Stomach (tissue), 9 donors: ENCODE data around the gene REEP2. TPM values are rescaled to one million over a fixed set of nuclear protein-coding genes. Genes with fewer than 3 reads are reported as not detected.
A peak's percentile ranks its signal among the peaks of the same experiment; 100 is the strongest.

Experiments used
- DNase-seq, 2 donors: peaks; one replicate each; pipeline versions ENCODE4 v3.0.0 to v3.0.0-alpha.2; 2013 to 2019
- H3K27ac ChIP-seq, 5 donors: fragments of 200-600 bp in 4 of 5; sonication (generic) in 4 of 5; one replicate each; pipeline ENCODE4 v1.5.1; 2013 to 2019; ENCODE audit warnings: mild to moderate bottlenecking in 1 of 5, moderate library complexity in 1 of 5
- H3K27me3 ChIP-seq, 3 donors: fragments of 200-600 bp; sonication (generic); one replicate each; pipeline ENCODE4 v1.5.1; 2017 to 2019; ENCODE audit warnings: mixed run types in 1 of 3
- H3K36me3 ChIP-seq, 4 donors: fragments of 200-600 bp; sonication (generic); 1 replicate in 3 of 4; 2 replicates in 1 of 4; pipeline ENCODE4 v1.5.1; 2016 to 2019
- H3K4me1 ChIP-seq, 4 donors: fragments of 200-600 bp; sonication (generic); one replicate each; pipeline ENCODE4 v1.5.1; 2016 to 2019
- H3K4me3 ChIP-seq, 4 donors: fragments of 200-600 bp; sonication (generic) in 3 of 4; one replicate each; pipeline ENCODE4 v1.5.1; 2016 to 2019; ENCODE audit warnings: mild to moderate bottlenecking in 1 of 4
- H3K9me3 ChIP-seq, 4 donors: fragments of 200-600 bp; sonication (generic); one replicate each; pipeline ENCODE4 v1.5.1; 2016 to 2019
- CTCF ChIP-seq, 7 experiments: fragments of 450-650 bp in 4 of 7; fragments of 200-600 bp in 3 of 7; sonication (generic) in 3 of 7; IDR thresholded peaks; one replicate each; pipeline ENCODE4 v1.5.1; 2016 to 2019; ENCODE audit warnings: antibody characterized with exemption in 7 of 7, control low read depth in 2 of 7, mild to moderate bottlenecking in 1 of 7
- EP300 ChIP-seq: sonication (generic); formaldehyde crosslinking; IDR thresholded peaks from one replicate; pipeline ENCODE4 v1.6.1; 2017; ENCODE audit warnings: antibody characterized with exemption
- POLR2A ChIP-seq, 4 donors: fragments of 450-650 bp; IDR thresholded peaks; one replicate each; pipeline ENCODE4 v1.6.1; 2016; ENCODE audit warnings: antibody characterized with exemption in 4 of 4, control low read depth in 2 of 4, mild to moderate bottlenecking in 1 of 4, moderate library complexity in 1 of 4
- POLR2AphosphoS5 ChIP-seq, 3 donors: sonication (generic); formaldehyde crosslinking; IDR thresholded peaks; one replicate each; pipeline ENCODE4 v1.6.1; 2016; ENCODE audit warnings: antibody characterized with exemption in 3 of 3
- WGBS, 5 donors: extraction: QIAGEN DNeasy Blood & Tissue Kit in 3 of 5; methylation state at CpG; one replicate each; pipeline versions ENCODE4 v1.1.5 to v1.1.7; 2013 to 2018; 5-methylcytosine and 5-hydroxymethylcytosine counted together
- intact Hi-C: fragments of 100-400 bp; cut with DNase I; formaldehyde crosslinking; loops from one replicate; pipeline ENCODE4 v1.15.1; 2023; ENCODE audit warnings: low total_unique reads
- polyA plus RNA-seq, 3 donors: library from polyadenylated mRNA; stranded (reverse); fragments of 200-250 nt; gene quantifications; one replicate each; pipeline ENCODE4 v1.2.3, GENCODE V29; 2013
- total RNA-seq, 5 donors: library from RNA; depleted of rRNA; stranded (reverse); fragments of >200 nt; gene quantifications; one replicate each; pipeline versions ENCODE4 v1.1.0 to v1.2.3, GENCODE V29; 2014 to 2016
- donor health status: healthy with polysubstance abuse.
- donor health status: Bipolar disorder and iron deficiency.
- donor health status: healthy.

The REEP2 gene
- total and polyA plus RNA-seq, 8 donors = 2.1 to 73.3 (median 5.1) TPM; not detected in 2

GRCh38 chr5:138469540-138470321, 30.9 kb downstream of the REEP2 start:
- Histone ChIP-seq H3K4me1 (peaks cover 6 to 29% (median 28%) of the 10 kb centered on the region in 4 donors), H3K9me3 (no peaks in the 10 kb centered on the region), H3K27me3 (no peaks in the 10 kb centered on the region), H3K36me3 (peaks cover 0 to 18% (median 13%) of the 10 kb centered on the region in 4 donors), H3K27ac (peak overlapping the region in 2 of 5 donors; percentile 16 to 20), H3K4me3 (peak overlapping the region in 1 of 4 donors; percentile 89)
- DNase-seq = peak; percentile 55 to 80
- intact Hi-C loops = no loop called here
- TF ChIP-seq POLR2A (IDR thresholded peaks at IDR 0.05) = peak in 2 of 4 donors; percentile 20 to 23
- no peak for TF ChIP-seq EP300
- peak in 2 of 3 donors; percentile 95 to 96 for TF ChIP-seq POLR2AphosphoS5 (IDR thresholded peaks at IDR 0.05)
- TF ChIP-seq CTCF (IDR thresholded peaks at IDR 0.05) = no peak
- WGBS, 5 donors = 57 to 76% (median 70%) methylated on average over 7 to 8 of the region's 8 CpGs

- no peak overlapping the region for H3K27ac ChIP-seq
- no peaks in the 10 kb centered on the region for H3K9me3 ChIP-seq
- H3K36me3 ChIP-seq = peaks cover 0 to 18% (median 13%) of the 10 kb centered on the region in 4 donors
- 68 to 89% (median 73%) methylated on average over 3 of the region's 3 CpGs for WGBS, 5 donors
- peaks cover 6 to 29% (median 27%) of the 10 kb centered on the region in 4 donors for H3K4me1 ChIP-seq
- peak in 2 of 3 donors; percentile 61 to 69 for TF ChIP-seq POLR2AphosphoS5 (IDR thresholded peaks at IDR 0.05)
- TF ChIP-seq POLR2A (IDR thresholded peaks at IDR 0.05) = peak in 1 of 4 donors; percentile 64
- TF ChIP-seq EP300 = no peak
- no peak for TF ChIP-seq CTCF (IDR thresholded peaks at IDR 0.05)
- intact Hi-C loops = no loop called here
- no peak overlapping the region for H3K4me3 ChIP-seq
- H3K27me3 ChIP-seq = no peaks in the 10 kb centered on the region
- no peak for DNase-seq
Observed at GRCh38 chr5:138470322-138471051, 31.6 kb downstream of the REEP2 start.

- WGBS, 5 donors = 77 to 89% (median 83%) methylated on average over 2 of the region's 2 CpGs
- H3K4me3 ChIP-seq = no peak overlapping the region
- no peaks in the 10 kb centered on the region for H3K27me3 ChIP-seq
- intact Hi-C loops = no loop called here
- peaks cover 3 to 25% (median 23%) of the 10 kb centered on the region in 4 donors for H3K4me1 ChIP-seq
- DNase-seq = no peak
- TF ChIP-seq POLR2AphosphoS5 (IDR thresholded peaks at IDR 0.05) (peak in 1 of 3 donors; percentile 23), POLR2A (IDR thresholded peaks at IDR 0.05) (no peak)
- no peaks in the 10 kb centered on the region for H3K9me3 ChIP-seq
- H3K27ac ChIP-seq = no peak overlapping the region
- peaks cover 0 to 18% (median 13%) of the 10 kb centered on the region in 4 donors for H3K36me3 ChIP-seq
Observed at GRCh38 chr5:138471052-138471361, 32.1 kb downstream of the REEP2 start.

GRCh38 chr5:138472353-138472752, 33.5 kb downstream of the REEP2 start:
- no peak for TF ChIP-seq CTCF (IDR thresholded peaks at IDR 0.05)
- TF ChIP-seq POLR2A (IDR thresholded peaks at IDR 0.05) = no peak
- peak in 1 of 3 donors; percentile 72 for TF ChIP-seq POLR2AphosphoS5 (IDR thresholded peaks at IDR 0.05)
- no peaks in the 10 kb centered on the region for H3K27me3 ChIP-seq
- peaks cover 0 to 10% (median 9%) of the 10 kb centered on the region in 4 donors for H3K36me3 ChIP-seq
- intact Hi-C loops = no loop called here
- no peak overlapping the region for H3K27ac ChIP-seq
- H3K9me3 ChIP-seq = no peaks in the 10 kb centered on the region
- peaks cover 0 to 12% (median 9%) of the 10 kb centered on the region in 4 donors for H3K4me1 ChIP-seq
- no peak for DNase-seq
- no peak overlapping the region for H3K4me3 ChIP-seq
- WGBS, 5 donors = 26 to 48% (median 27%) methylated on average over 6 of the region's 6 CpGs
